ENCODE data around the gene FMN1.
"Not testable (repeated sequence)": the region's sequence is repeated elsewhere in the genome, so short reads cannot be mapped to it uniquely, and the experiment has no call there.

FMN1 gene

GRCh38 chr15:32950051-32950450 is 244.5 kb downstream of the FMN1 start:
- in situ Hi-C loops (cut with MboI; ENCODE audit: low sequenced_read_pairs); H3K27me3 ChIP-seq (ENCODE audit: low read depth); DNase-seq (ENCODE audit: low spot score in 2 of 2); H3K4me1 ChIP-seq; H3K36me3 ChIP-seq (replicated peaks); H3K4me3 ChIP-seq; H3K9me3 ChIP-seq: not testable (repeated sequence)

GRCh38 chr15:32946210-32946609 is 248.3 kb downstream of the FMN1 start:
- Histone ChIP-seq H3K9me3 (no peaks in the 10 kb centered on the region), H3K36me3 (replicated peaks) (no peaks in the 10 kb centered on the region), H3K27me3 (ENCODE audit: low read depth) (no peaks in the 10 kb centered on the region), H3K4me3 (no peak overlapping the region), H3K4me1 (no peaks in the 10 kb centered on the region)
- DNase-seq (ENCODE audit: low spot score in 2 of 2) = no peak
- in situ Hi-C loops (cut with MboI; ENCODE audit: low sequenced_read_pairs) = no loop called here

- Histone ChIP-seq H3K36me3 (replicated peaks) (no peaks in the 10 kb centered on the region), H3K4me1 (no peaks in the 10 kb centered on the region), H3K4me3 (no peak overlapping the region), H3K27me3 (ENCODE audit: low read depth) (no peaks in the 10 kb centered on the region), H3K9me3 (no peaks in the 10 kb centered on the region)
- no peak for DNase-seq (ENCODE audit: low spot score in 2 of 2)
- in situ Hi-C loops (cut with MboI; ENCODE audit: low sequenced_read_pairs) = no loop called here
Observed at GRCh38 chr15:32944431-32944830, 250.1 kb downstream of the FMN1 start.

- DNase-seq (ENCODE audit: low spot score in 2 of 2) = no peak
- no peaks in the 10 kb centered on the region for H3K9me3 ChIP-seq
- in situ Hi-C loops (cut with MboI; ENCODE audit: low sequenced_read_pairs) = no loop called here
- H3K36me3 ChIP-seq (replicated peaks) = no peaks in the 10 kb centered on the region
- H3K4me1 ChIP-seq = no peaks in the 10 kb centered on the region
- H3K4me3 ChIP-seq = no peak overlapping the region
- H3K27me3 ChIP-seq (ENCODE audit: low read depth) = no peaks in the 10 kb centered on the region
Observed at GRCh38 chr15:32943711-32944110, 250.8 kb downstream of the FMN1 start.

DNA sequence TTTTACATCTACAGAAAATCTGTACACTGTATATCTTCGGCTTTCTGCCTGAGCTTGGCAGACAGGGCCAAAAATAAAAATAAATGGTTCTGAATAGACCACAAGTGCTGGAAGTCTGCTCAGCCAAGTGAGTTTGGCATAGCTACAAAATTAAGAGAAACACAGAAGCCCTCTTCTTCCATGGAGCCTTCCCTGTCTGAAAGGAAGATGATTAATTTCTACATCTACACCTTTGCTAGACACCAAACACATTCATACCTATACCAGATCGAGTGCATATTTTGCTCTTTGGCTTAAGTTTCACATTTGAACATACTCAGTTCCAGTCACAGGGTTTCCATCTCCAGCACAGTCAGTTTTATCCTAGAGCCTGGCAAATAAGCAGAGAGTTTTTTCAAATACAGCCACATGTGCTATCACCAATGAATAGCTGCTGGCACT is 252.1 kb downstream of the FMN1 start:
- no peaks in the 10 kb centered on the region for H3K9me3 ChIP-seq
- H3K36me3 ChIP-seq (replicated peaks) = no peaks in the 10 kb centered on the region
- in situ Hi-C loops (cut with MboI; ENCODE audit: low sequenced_read_pairs) = no loop called here
- no peaks in the 10 kb centered on the region for H3K4me1 ChIP-seq
- no peak for DNase-seq (ENCODE audit: low spot score in 2 of 2)
- H3K27me3 ChIP-seq (ENCODE audit: low read depth) = no peaks in the 10 kb centered on the region; the same call in none of the 2 replicates
- H3K4me3 ChIP-seq = no peak overlapping the region

DNA sequence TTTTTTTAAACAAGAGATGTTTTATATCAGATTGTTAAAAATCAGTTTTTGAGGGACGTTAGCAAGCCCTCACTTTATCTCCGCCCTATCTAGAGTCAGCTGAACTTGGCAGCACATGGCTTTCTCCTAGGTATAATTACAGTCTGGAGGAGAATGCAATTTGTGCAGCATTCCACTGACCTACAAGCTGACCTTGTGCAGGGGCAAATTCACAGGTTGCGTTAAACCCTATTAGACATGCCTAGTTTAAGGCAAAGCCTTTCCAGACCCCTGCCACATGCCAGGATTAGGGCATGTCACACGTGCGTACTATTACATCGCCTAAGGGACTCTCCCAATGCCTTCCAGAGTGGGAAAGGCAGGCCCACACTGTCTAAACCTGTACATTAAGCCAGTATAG is 252.7 kb downstream of the FMN1 start:
- Histone ChIP-seq H3K36me3 (replicated peaks) (no peaks in the 10 kb centered on the region), H3K9me3 (no peaks in the 10 kb centered on the region), H3K4me1 (no peaks in the 10 kb centered on the region), H3K27me3 (ENCODE audit: low read depth) (peaks cover 1% of the 10 kb centered on the region), H3K4me3 (no peak overlapping the region)
- in situ Hi-C loops (cut with MboI; ENCODE audit: low sequenced_read_pairs) = no loop called here
- DNase-seq (ENCODE audit: low spot score in 2 of 2) = no peak

GRCh38 chr15:32936976-32937375 is 257.5 kb downstream of the FMN1 start:
- Histone ChIP-seq H3K36me3 (replicated peaks) (no peaks in the 10 kb centered on the region), H3K9me3 (no peaks in the 10 kb centered on the region), H3K27me3 (ENCODE audit: low read depth) (peaks cover 5% of the 10 kb centered on the region), H3K4me3 (no peak overlapping the region), H3K4me1 (no peaks in the 10 kb centered on the region)
- no peak for DNase-seq (ENCODE audit: low spot score in 2 of 2)
- in situ Hi-C loops (cut with MboI; ENCODE audit: low sequenced_read_pairs) = no loop called here

GRCh38 chr15:32936283-32936918 is 258.1 kb downstream of the FMN1 start:
- Histone ChIP-seq H3K9me3 (no peaks in the 10 kb centered on the region), H3K27me3 (ENCODE audit: low read depth) (peaks cover 5% of the 10 kb centered on the region), H3K4me1 (no peaks in the 10 kb centered on the region), H3K4me3 (no peak overlapping the region), H3K36me3 (replicated peaks) (no peaks in the 10 kb centered on the region)
- in situ Hi-C loops (cut with MboI; ENCODE audit: low sequenced_read_pairs) = no loop called here
- peak; percentile 9 to 16 for DNase-seq (ENCODE audit: low spot score in 2 of 2)

DNA sequence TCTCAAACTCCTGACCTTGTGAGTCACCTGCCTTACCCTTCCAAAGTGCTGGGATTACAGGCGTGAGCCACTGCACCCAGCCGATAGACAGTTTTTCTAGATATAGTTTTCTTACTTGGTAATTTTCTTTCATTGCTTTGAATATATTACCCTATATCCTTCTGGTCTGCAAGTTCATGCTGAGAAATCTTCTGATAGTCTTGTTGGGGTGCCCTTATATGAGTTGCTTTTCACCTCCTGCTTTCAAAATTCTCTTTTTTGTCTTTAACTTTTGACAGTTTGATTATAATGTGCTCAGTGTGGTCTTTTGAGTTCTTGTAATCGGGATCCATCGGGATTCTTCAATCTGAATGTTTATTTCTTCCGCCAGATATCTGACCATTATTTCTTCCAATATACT is 259.4 kb downstream of the FMN1 start:
- H3K4me1 ChIP-seq = no peaks in the 10 kb centered on the region
- no peak for DNase-seq (ENCODE audit: low spot score in 2 of 2)
- in situ Hi-C loops (cut with MboI; ENCODE audit: low sequenced_read_pairs) = no loop called here
- no peaks in the 10 kb centered on the region for H3K9me3 ChIP-seq
- H3K27me3 ChIP-seq (ENCODE audit: low read depth) = peaks cover 5% of the 10 kb centered on the region
- H3K4me3 ChIP-seq = no peak overlapping the region
- H3K36me3 ChIP-seq (replicated peaks) = no peaks in the 10 kb centered on the region

DNA sequence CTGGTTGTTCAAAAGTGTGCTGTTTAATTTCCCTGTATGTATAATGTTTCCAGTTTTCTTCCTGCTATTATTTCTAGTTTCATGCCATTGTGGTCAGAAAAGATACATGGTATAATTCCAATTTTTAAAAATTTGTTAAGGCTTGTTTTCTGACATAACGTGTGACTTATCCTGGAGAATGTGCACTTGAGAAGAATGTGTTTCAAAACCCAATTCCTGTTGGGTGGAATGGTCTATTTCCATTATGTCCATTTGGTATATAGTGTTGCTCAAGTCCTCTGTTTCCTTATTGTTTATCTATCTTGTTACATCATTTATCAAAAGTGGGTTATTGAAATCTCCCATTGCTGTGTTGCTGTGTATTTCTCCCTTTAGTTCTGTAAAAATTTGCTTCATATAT is 261.3 kb downstream of the FMN1 start:
- Histone ChIP-seq H3K36me3 (replicated peaks) (no peaks in the 10 kb centered on the region), H3K9me3 (no peaks in the 10 kb centered on the region), H3K4me3 (no peak overlapping the region), H3K27me3 (ENCODE audit: low read depth) (peaks cover 5% of the 10 kb centered on the region), H3K4me1 (no peaks in the 10 kb centered on the region)
- in situ Hi-C loops (cut with MboI; ENCODE audit: low sequenced_read_pairs) = no loop called here
- DNase-seq (ENCODE audit: low spot score in 2 of 2) = no peak

DNA sequence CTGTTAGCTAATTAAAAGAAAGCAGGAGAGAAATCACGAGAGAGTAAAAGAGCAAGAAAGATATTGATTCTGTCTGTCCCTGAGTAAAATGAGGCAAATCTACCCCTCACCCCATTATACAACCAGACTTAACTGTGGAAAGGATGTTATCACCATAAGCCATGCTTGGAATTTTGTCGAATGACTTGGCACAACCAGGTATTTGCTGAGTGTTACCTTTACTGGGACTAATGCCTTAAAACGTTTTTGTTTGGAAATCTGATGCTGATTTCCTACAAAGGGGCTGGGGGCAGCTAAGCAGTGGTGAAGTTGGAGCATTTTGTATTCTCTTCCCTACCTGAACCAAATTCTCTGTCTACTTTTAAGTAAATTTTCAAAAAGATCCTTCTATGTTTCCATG is 265.6 kb downstream of the FMN1 start:
- H3K4me3 ChIP-seq = no peak overlapping the region
- H3K9me3 ChIP-seq = no peaks in the 10 kb centered on the region
- no peak for DNase-seq (ENCODE audit: low spot score in 2 of 2)
- in situ Hi-C loops (cut with MboI; ENCODE audit: low sequenced_read_pairs) = no loop called here
- no peaks in the 10 kb centered on the region for H3K4me1 ChIP-seq
- H3K27me3 ChIP-seq (ENCODE audit: low read depth) = no peaks in the 10 kb centered on the region
- H3K36me3 ChIP-seq (replicated peaks) = no peaks in the 10 kb centered on the region

- Histone ChIP-seq H3K27me3 (ENCODE audit: low read depth) (no peaks in the 10 kb centered on the region), H3K9me3 (no peaks in the 10 kb centered on the region), H3K4me3 (no peak overlapping the region), H3K4me1 (no peaks in the 10 kb centered on the region), H3K36me3 (replicated peaks) (no peaks in the 10 kb centered on the region)
- no peak for DNase-seq (ENCODE audit: low spot score in 2 of 2)
- in situ Hi-C loops (cut with MboI; ENCODE audit: low sequenced_read_pairs) = no loop called here
Observed at GRCh38 chr15:32927124-32927523, 267.4 kb downstream of the FMN1 start.

DNA sequence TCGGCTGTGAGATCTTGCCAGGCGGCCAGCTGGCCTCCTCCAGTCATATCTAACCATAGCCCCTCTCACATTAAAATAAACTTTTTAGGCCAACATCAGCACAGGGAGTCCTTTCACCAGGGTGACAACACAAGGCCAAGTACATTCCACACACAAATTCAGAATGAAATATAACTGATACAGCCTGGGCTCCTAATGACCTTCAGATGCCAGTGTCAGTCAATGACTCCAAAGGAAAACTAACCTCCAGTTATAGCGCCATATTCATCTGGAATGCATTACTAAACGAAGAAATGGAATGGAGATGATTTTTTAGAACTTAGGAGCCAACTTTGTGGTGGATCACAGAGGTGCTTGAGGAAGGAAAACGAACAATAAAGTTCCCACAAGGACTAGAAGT is 271.3 kb downstream of the FMN1 start:
- H3K4me3 ChIP-seq = no peak overlapping the region
- no peak for DNase-seq (ENCODE audit: low spot score in 2 of 2)

DNA sequence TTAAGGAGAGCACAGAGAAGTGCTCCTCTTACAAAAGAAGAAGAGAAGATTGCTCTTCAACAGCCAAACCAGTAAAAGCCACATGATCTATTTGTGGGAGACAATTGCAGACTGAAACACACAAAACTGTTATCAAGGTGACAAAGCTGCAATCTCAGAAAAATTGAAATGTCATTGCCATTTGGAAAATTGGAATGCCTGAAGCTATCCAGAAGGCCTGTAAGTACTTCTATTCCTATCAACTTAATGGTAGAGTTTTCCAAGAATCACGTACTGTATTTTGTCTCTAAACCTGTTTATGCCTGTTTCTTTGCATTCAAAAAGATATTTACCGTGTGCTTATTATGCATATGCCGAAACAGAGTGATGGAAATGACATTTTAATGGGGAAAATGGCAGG is 272.0 kb downstream of the FMN1 start:
- Histone ChIP-seq H3K4me1 (no peaks in the 10 kb centered on the region), H3K9me3 (no peaks in the 10 kb centered on the region)
- in situ Hi-C loops (cut with MboI; ENCODE audit: low sequenced_read_pairs) = no loop called here

More for the DNA sequence above, 271.3 kb downstream of the FMN1 start:
- Histone ChIP-seq H3K27me3 (ENCODE audit: low read depth) (no peaks in the 10 kb centered on the region), H3K36me3 (replicated peaks) (no peaks in the 10 kb centered on the region), H3K4me1 (no peaks in the 10 kb centered on the region), H3K9me3 (no peaks in the 10 kb centered on the region)
- in situ Hi-C loops (cut with MboI; ENCODE audit: low sequenced_read_pairs) = no loop called here

DNA sequence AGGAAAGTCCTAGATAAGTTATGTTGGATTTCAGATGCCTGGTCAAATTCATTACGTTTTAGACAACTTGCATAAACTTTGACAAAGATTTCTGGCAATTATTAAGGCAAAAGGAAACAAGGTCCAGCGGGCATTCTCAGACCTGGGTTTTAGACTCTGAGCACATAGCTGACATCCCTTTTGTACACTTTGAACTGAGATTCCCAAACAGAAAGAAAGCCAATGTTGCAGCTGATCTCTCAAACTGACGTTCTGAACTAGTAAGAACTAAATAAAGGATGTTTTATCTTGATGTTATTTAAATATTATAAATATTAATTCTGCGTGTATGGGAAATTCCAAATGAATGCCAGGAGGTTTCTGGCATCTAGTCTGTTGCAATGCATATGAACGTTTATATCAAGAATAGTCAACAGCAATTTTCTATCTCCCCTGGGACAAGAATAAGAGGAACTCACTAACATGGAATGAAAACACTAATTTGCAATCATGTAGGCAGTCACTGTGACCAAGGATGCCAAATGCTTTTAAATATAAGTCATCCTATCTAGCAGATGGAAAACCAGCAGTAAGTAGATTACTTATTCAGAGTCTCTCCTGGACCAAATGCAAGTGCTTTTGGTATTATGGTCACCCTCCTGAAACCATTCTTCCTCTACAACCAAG is 274.6 kb downstream of the FMN1 start:
- H3K4me3 ChIP-seq = no peak overlapping the region
- DNase-seq (ENCODE audit: low spot score in 2 of 2) = no peak
- H3K9me3 ChIP-seq = no peaks in the 10 kb centered on the region
- H3K27me3 ChIP-seq (ENCODE audit: low read depth) = no peaks in the 10 kb centered on the region
- in situ Hi-C loops (cut with MboI; ENCODE audit: low sequenced_read_pairs) = no loop called here
- H3K4me1 ChIP-seq = no peaks in the 10 kb centered on the region
- H3K36me3 ChIP-seq (replicated peaks) = no peaks in the 10 kb centered on the region

More for the DNA sequence above, 272.0 kb downstream of the FMN1 start:
- Histone ChIP-seq H3K27me3 (ENCODE audit: low read depth) (no peaks in the 10 kb centered on the region), H3K4me3 (no peak overlapping the region), H3K36me3 (replicated peaks) (no peaks in the 10 kb centered on the region)
- no peak for DNase-seq (ENCODE audit: low spot score in 2 of 2)

Measured in HAP-1 (cell line).